Right lobe of liver (tissue), 6 donors: ENCODE results near the gene IL12RB1. TPM values are rescaled to one million over a fixed set of nuclear protein-coding genes. Genes with fewer than 3 reads are reported as not detected.
A peak's percentile ranks its signal among the peaks of the same experiment; 100 is the strongest.

Experiments used
- ATAC-seq, 4 donors: fragments of 200-7000 bp; cut with Tn5 transposase; one replicate each; pipeline ENCODE4 v1.9.1; 2020; ENCODE audit warnings: mild to moderate bottlenecking in 4 of 4, moderate library complexity in 4 of 4
- DNase-seq, 3 donors: peaks; one replicate each; pipeline ENCODE4 v3.0.0-alpha.2; 2020
- H3K27ac ChIP-seq, 3 donors: fragments of 200-600 bp; one replicate each; pipeline ENCODE4 v1.8.0; 2022
- H3K27me3 ChIP-seq, 2 donors: fragments of 200-600 bp; one replicate each; pipeline ENCODE4 v1.8.0; 2022
- H3K36me3 ChIP-seq, 4 donors: fragments of 200-600 bp; sonication (generic) in 1 of 4; one replicate each; pipeline versions ENCODE4 v1.5.1 to v1.8.0; 2017 to 2022; ENCODE audit warnings: control low read depth in 1 of 4
- H3K4me1 ChIP-seq, 4 donors: fragments of 200-600 bp; sonication (generic) in 1 of 4; one replicate each; pipeline versions ENCODE4 v1.5.1 to v1.8.0; 2017 to 2022; ENCODE audit warnings: control low read depth in 1 of 4
- H3K4me3 ChIP-seq, 3 donors: fragments of 200-600 bp; one replicate each; pipeline ENCODE4 v1.8.0; 2022
- H3K9me3 ChIP-seq, 4 donors: fragments of 200-600 bp; sonication (generic) in 1 of 4; one replicate each; pipeline versions ENCODE4 v1.5.1 to v1.8.0; 2017 to 2022; ENCODE audit warnings: control low read depth in 1 of 4
- CTCF ChIP-seq, 4 donors: fragments of 200-600 bp in 3 of 4; fragments of 450-650 bp in 1 of 4; IDR thresholded peaks; one replicate each; pipeline versions ENCODE4 v1.5.1 to v1.8.0; 2016 to 2022; ENCODE audit warnings: antibody characterized with exemption in 4 of 4, mild to moderate bottlenecking in 2 of 4
- POLR2A ChIP-seq: fragments of 450-650 bp; IDR thresholded peaks from one replicate; pipeline ENCODE4 v1.6.1; 2017; ENCODE audit warnings: antibody characterized with exemption, mild to moderate bottlenecking
- WGBS: methylation state at CpG from one replicate; pipeline ENCODE4 v1.1.6; 2018; ENCODE audit warnings: low coverage, low lambda C conversion rate; ENCODE audit not compliant: insufficient coverage; ENCODE audit errors: missing lambda C conversion rate; 5-methylcytosine and 5-hydroxymethylcytosine counted together
- intact Hi-C, 2 donors: fragments of 100-400 bp; cut with DNase I; formaldehyde crosslinking; loops; one replicate each; pipeline versions ENCODE4 v1.11.2 to v1.14.1; 2022
- total RNA-seq, 6 experiments: library from RNA; depleted of rRNA in 2 of 6; stranded (reverse); fragments of >200 nt in 2 of 6; fragmentation: NEBNext Ultra II Directional in 3 of 6; extraction: Animal tissue kit (Norgen Biotek cat#: 25700) in 3 of 6; gene quantifications; one replicate each; pipeline versions ENCODE4 v1.1.0 to v1.2.4, GENCODE V29; 2016 to 2023
- donor health status: DM: no; HTN: yes; CAD: no.
- donor health status: DM: no; HTN: no; CAD: no.
- donor health status: DM: no; HTN: no; CAD: no.
- donor health status: DM: no; HTN: yes; CAD: no.
- donor health status: DM: no; HTN: yes; CAD: no.

The IL12RB1 gene
- total RNA-seq, 6 experiments from 2014 or later: 0.25 to 2.0 (median 0.70) TPM

DNA sequence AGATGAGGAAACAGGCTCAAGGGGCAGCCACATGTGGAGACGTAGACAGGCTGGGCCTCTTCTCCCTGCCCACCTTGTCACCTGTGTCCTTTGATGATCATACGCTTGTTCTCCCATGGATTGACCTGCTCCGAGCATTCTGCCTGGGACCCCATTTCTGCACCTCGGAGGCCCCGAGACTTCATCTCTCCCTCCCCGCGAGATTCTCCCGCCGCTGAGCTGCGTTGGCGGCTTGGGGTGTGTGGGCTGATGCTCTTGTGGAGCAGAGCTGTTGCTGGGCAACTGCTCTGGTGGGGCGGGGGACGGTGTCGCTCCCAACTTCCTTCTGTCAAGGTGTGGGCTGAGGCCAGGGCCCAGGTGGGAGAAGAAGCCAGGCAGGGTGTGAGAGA, 33.0 kb upstream of the IL12RB1 start:
- no peak for DNase-seq
- intact Hi-C loops: no loop called here
- 63% methylated on average over 10 of the region's 14 CpGs for WGBS
- Histone ChIP-seq H3K4me1 (peaks cover 0 to 13% (median 2%) of the 10 kb centered on the region in 4 donors), H3K4me3 (no peak overlapping the region), H3K27ac (no peak overlapping the region), H3K36me3 (peaks cover 0 to 17% (median 7%) of the 10 kb centered on the region in 4 donors), H3K27me3 (no peaks in the 10 kb centered on the region), H3K9me3 (no peaks in the 10 kb centered on the region)
- TF ChIP-seq POLR2A: no peak
- no peak for TF ChIP-seq CTCF (IDR thresholded peaks at IDR 0.05)
- no peak for ATAC-seq

DNA sequence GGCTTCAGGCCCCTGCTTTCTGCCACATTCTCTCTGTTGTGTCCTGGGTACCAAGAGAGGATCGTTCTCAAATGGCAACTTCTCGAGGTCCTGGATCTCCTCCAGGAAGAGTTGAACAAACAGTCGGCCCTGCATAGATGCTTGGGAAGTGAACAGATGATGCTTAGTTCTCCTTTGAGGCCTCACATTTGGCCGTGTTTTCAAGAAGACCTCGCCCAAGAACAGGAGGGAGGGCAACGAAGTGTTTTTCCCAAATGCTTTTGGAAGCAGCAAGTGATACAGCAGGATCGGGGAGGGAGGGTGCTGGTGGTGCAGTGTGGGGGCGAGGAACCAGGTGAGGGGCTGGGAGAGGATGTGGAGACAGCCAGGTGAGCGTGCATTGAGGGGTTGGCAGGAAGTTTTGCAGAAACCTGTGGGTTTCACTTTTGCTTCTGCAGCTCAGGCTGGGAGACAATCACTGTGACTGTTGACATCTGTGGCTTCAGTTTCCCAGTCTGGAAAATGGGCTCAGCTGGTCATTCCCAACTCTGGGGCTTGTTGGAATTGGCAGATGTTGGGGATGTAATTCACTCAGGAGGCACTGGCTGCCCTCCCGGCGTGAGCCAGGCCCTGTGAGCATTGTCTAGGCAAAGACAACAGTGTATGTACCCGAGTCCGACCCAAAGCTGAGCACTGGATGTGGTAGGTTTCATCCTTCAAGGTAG, 32.4 kb upstream of the IL12RB1 start:
- Histone ChIP-seq H3K36me3 (peaks cover 0 to 11% (median 5%) of the 10 kb centered on the region in 4 donors), H3K4me1 (peaks cover 0 to 13% (median 2%) of the 10 kb centered on the region in 4 donors), H3K9me3 (no peaks in the 10 kb centered on the region), H3K4me3 (no peak overlapping the region), H3K27ac (no peak overlapping the region), H3K27me3 (no peaks in the 10 kb centered on the region)
- 37% methylated on average over 9 of the region's 13 CpGs for WGBS
- TF ChIP-seq CTCF (IDR thresholded peaks at IDR 0.05): no peak
- no peak for TF ChIP-seq POLR2A
- no peak for ATAC-seq
- DNase-seq: no peak
- intact Hi-C loops: no loop called here

GRCh38 chr19:18118420-18119012, 31.8 kb upstream of the IL12RB1 start:
- TF ChIP-seq POLR2A (no peak), CTCF (IDR thresholded peaks at IDR 0.05) (no peak)
- DNase-seq (no peak), ATAC-seq (no peak)
- Histone ChIP-seq H3K4me1 (peaks cover 0 to 13% (median 2%) of the 10 kb centered on the region in 4 donors), H3K27me3 (no peaks in the 10 kb centered on the region), H3K9me3 (no peaks in the 10 kb centered on the region), H3K27ac (peak overlapping the region in 1 of 3 donors; percentile 37), H3K36me3 (peaks cover 0 to 6% (median 3%) of the 10 kb centered on the region in 4 donors), H3K4me3 (peak overlapping the region; percentile 62 to 74 (median 65))
- WGBS: 14% methylated on average over 7 of the region's 14 CpGs
- intact Hi-C loops: no loop called here

GRCh38 chr19:18117692-18118378, 31.1 kb upstream of the IL12RB1 start:
- Histone ChIP-seq H3K4me3 (peak overlapping the region; percentile 62 to 74 (median 65)), H3K4me1 (peaks cover 0 to 13% (median 2%) of the 10 kb centered on the region in 4 donors), H3K27ac (peak overlapping the region in 1 of 3 donors; percentile 37), H3K9me3 (no peaks in the 10 kb centered on the region), H3K36me3 (peaks cover 0 to 5% (median 0%) of the 10 kb centered on the region in 4 donors), H3K27me3 (no peaks in the 10 kb centered on the region)
- intact Hi-C loops: no loop called here
- ATAC-seq (peak; percentile 88 to 98 (median 92)), DNase-seq (peak; percentile 95 to 96 (median 96))
- TF ChIP-seq CTCF (IDR thresholded peaks at IDR 0.05) (no peak), POLR2A (no peak)
- WGBS: 0% methylated on average over 9 of the region's 86 CpGs
